ENCODE data around the gene PXDN. TPM values are rescaled to one million over a fixed set of nuclear protein-coding genes. Genes with fewer than 3 reads are reported as not detected.

The PXDN gene
- total and polyA plus RNA-seq, 10 of the 15 experiments (the other 5 are each of a cell fraction or from before 2014, with no cell fraction given) = 0.12 to 0.69 (median 0.23) TPM; not detected in 5

DNA sequence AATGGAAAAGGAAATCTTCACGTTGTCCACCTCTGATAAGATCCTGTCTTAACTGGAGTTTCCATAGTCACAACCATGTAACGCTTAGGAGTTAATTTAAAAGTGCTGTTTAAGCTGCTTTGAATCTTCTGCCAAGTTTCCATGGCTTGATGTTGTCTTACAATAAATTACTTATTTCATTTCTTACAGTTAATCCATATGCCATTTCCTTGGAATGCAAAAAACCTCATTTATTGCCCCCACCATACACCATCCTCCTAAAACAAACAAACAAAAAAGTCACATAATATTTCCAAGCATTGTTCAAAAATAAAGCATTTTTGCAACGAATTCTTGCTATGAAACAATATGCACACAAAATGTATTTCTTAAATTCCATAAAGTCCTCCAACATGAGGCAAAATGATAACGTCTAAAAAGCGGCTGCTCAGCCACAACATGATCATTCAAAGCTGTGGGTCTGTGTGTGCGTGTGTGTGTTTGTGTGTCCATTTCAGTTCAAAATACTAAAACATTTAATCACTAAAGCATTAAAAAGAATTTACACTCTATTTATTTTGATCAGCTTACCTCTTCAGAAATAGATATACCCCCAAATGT lies 46.8 kb upstream of the PXDN start:
- ChIA-PET SMC1A (ENCODE audit: uncharacterized antibody, unreplicated experiment) (no interaction called here), POLR2A (no interaction called here), RAD21 (ENCODE audit: unreplicated experiment) (no interaction called here), CTCF (interaction anchor here (0.7 kb wide), 1 partner anchor 22 kb away, joined by 3 read pairs; no protein-coding TSS in a partner anchor)
- Histone ChIP-seq H3K9me3 (replicated peaks; ENCODE audit: control insufficient read depth, insufficient read depth, low read length) (no peaks in the 10 kb centered on the region), H3K4me2 (ENCODE audit: control insufficient read depth, insufficient read depth) (no peak overlapping the region), H3K79me2 (ENCODE audit: control insufficient read depth, insufficient read depth, low read length) (no peaks in the 10 kb centered on the region), H3K4me3 (no peak overlapping the region), H3K9ac (ENCODE audit: control insufficient read depth, insufficient read depth, low read length) (no peak overlapping the region), H3K4me1 (ENCODE audit: control insufficient read depth, insufficient read depth, low read length) (no peaks in the 10 kb centered on the region), H3K27me3 (replicated peaks in 1 of 2; ENCODE audit: control insufficient read depth in 2 of 2, insufficient read depth in 2 of 2, low read length in 1 of 2) (no peaks in the 10 kb centered on the region), H3K36me3 (ENCODE audit: control insufficient read depth in 2 of 2, insufficient read depth in 2 of 2, low read length in 1 of 2) (no peaks in the 10 kb centered on the region), H4K20me1 (ENCODE audit: control insufficient read depth, insufficient read depth) (no peaks in the 10 kb centered on the region), H3K27ac (ENCODE audit: control insufficient read depth, insufficient read depth) (no peak overlapping the region), H2AFZ (ENCODE audit: control insufficient read depth, low read depth, low read length) (no peak overlapping the region)
- intact Hi-C loops (cut with micrococcal nuclease; ENCODE audit: unreplicated experiment) = no loop called here
- WGBS (ENCODE audit: insufficient coverage, insufficient replicate concordance, low lambda C conversion rate, missing lambda C conversion rate) = 32% methylated on average over 6 of the region's 6 CpGs
- DNase-seq (ENCODE audit: low read depth, low spot score) = no peak
- no peak for FAIRE-seq
- in situ Hi-C loops (cut with MboI) = no loop called here
- BruUV-seq (replicated peaks) = no TSS peak
- ATAC-seq = no peak
- TF ChIP-seq RB1 (IDR thresholded peaks at IDR 0.05; ENCODE audit: borderline replicate concordance) (no peak), BCL11A (IDR thresholded peaks at IDR 0.05; ENCODE audit: low read depth, low read length) (no peak), ZNF217 (IDR thresholded peaks at IDR 0.05) (no peak), CTCF (IDR thresholded peaks at IDR 0.05 in 2 of 3, conservative IDR thresholded peaks at IDR 0.05 in 1 of 3; ENCODE audit: control insufficient read depth in 2 of 3, extremely low read depth in 1 of 3, insufficient read depth in 1 of 3, low read depth in 3 of 3, low read length in 3 of 3) (no peak), NFYB (IDR thresholded peaks at IDR 0.05; ENCODE audit: insufficient read depth, low read depth, low read length) (no peak), EED (IDR thresholded peaks at IDR 0.05; ENCODE audit: low read depth) (no peak), SMARCA5 (IDR thresholded peaks at IDR 0.05) (no peak), PML (IDR thresholded peaks at IDR 0.05; ENCODE audit: low read length) (no peak), PAX5 (IDR thresholded peaks at IDR 0.05; ENCODE audit: borderline replicate concordance, low read depth, low read length) (no peak), SREBF1 (IDR thresholded peaks at IDR 0.05; ENCODE audit: low read length) (no peak), SMC3 (IDR thresholded peaks at IDR 0.05; ENCODE audit: borderline replicate concordance, low read length) (no peak), ZNF24 (IDR thresholded peaks at IDR 0.05) (no peak), SPI1 (IDR thresholded peaks at IDR 0.05; ENCODE audit: borderline replicate concordance, insufficient read depth, low read depth, low read length) (no peak), ZBTB4 (CRISPR knock-in tag; IDR thresholded peaks at IDR 0.05) (no peak)
- TF ChIP-seq, protein P1, sequence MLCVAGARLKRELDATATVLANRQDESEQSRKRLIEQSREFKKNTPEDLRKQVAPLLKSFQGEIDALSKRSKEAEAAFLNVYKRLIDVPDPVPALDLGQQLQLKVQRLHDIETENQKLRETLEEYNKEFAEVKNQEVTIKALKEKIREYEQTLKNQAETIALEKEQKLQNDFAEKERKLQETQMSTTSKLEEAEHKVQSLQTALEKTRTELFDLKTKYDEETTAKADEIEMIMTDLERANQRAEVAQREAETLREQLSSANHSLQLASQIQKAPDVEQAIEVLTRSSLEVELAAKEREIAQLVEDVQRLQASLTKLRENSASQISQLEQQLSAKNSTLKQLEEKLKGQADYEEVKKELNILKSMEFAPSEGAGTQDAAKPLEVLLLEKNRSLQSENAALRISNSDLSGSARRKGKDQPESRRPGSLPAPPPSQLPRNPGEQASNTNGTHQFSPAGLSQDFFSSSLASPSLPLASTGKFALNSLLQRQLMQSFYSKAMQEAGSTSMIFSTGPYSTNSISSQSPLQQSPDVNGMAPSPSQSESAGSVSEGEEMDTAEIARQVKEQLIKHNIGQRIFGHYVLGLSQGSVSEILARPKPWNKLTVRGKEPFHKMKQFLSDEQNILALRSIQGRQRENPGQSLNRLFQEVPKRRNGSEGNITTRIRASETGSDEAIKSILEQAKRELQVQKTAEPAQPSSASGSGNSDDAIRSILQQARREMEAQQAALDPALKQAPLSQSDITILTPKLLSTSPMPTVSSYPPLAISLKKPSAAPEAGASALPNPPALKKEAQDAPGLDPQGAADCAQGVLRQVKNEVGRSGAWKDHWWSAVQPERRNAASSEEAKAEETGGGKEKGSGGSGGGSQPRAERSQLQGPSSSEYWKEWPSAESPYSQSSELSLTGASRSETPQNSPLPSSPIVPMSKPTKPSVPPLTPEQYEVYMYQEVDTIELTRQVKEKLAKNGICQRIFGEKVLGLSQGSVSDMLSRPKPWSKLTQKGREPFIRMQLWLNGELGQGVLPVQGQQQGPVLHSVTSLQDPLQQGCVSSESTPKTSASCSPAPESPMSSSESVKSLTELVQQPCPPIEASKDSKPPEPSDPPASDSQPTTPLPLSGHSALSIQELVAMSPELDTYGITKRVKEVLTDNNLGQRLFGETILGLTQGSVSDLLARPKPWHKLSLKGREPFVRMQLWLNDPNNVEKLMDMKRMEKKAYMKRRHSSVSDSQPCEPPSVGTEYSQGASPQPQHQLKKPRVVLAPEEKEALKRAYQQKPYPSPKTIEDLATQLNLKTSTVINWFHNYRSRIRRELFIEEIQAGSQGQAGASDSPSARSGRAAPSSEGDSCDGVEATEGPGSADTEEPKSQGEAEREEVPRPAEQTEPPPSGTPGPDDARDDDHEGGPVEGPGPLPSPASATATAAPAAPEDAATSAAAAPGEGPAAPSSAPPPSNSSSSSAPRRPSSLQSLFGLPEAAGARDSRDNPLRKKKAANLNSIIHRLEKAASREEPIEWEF (IDR thresholded peaks at IDR 0.05; ENCODE audit: insufficient replicate concordance, low read depth, low read length) = no peak

Data from GM12878 (cell line).